Spleen (tissue), 11 donors: ENCODE results near the gene MED12L. TPM values are rescaled to one million over a fixed set of nuclear protein-coding genes. Genes with fewer than 3 reads are reported as not detected.

ENCODE experiments used
- DNase-seq: peaks from one replicate; pipeline ENCODE4 v3.0.0-alpha.2; 2020
- H3K27ac ChIP-seq, 8 donors: fragments of 200-600 bp; sonication (generic) in 7 of 8; 1 replicate in 4 of 8; 2 replicates in 4 of 8; pipeline versions ENCODE4 v1.5.0 to v1.8.0; 2016 to 2021; ENCODE audit warnings: inconsistent platforms in 4 of 8, mild to moderate bottlenecking in 4 of 8, moderate library complexity in 1 of 8
- H3K27me3 ChIP-seq, 7 donors: fragments of 200-600 bp; sonication (generic) in 6 of 7; replicated peaks in 1 of 7; 1 replicate in 4 of 7; 2 replicates in 3 of 7; pipeline versions ENCODE4 v1.5.0 to v1.8.0; 2016 to 2021; ENCODE audit warnings: inconsistent platforms in 3 of 7, mild to moderate bottlenecking in 1 of 7
- H3K36me3 ChIP-seq, 6 donors: fragments of 200-600 bp; sonication (generic) in 5 of 6; 1 replicate in 4 of 6; 2 replicates in 2 of 6; pipeline versions ENCODE4 v1.5.0 to v1.8.0; 2016 to 2021; ENCODE audit warnings: inconsistent platforms in 2 of 6
- H3K4me1 ChIP-seq, 6 donors: fragments of 200-600 bp; sonication (generic) in 5 of 6; 1 replicate in 3 of 6; 2 replicates in 3 of 6; pipeline versions ENCODE4 v1.5.0 to v1.8.0; 2016 to 2021; ENCODE audit warnings: inconsistent platforms in 3 of 6
- H3K4me3 ChIP-seq, 8 donors: fragments of 200-600 bp; sonication (generic) in 7 of 8; 1 replicate in 4 of 8; 2 replicates in 4 of 8; pipeline versions ENCODE4 v1.5.0 to v1.8.0; 2016 to 2021; ENCODE audit warnings: inconsistent platforms in 4 of 8, mild to moderate bottlenecking in 4 of 8, moderate library complexity in 2 of 8
- H3K9me3 ChIP-seq, 8 donors: fragments of 200-600 bp; sonication (generic) in 7 of 8; 1 replicate in 4 of 8; 2 replicates in 4 of 8; pipeline versions ENCODE4 v1.5.0 to v1.8.0; 2016 to 2021; ENCODE audit warnings: inconsistent platforms in 4 of 8
- POLR2A ChIP-seq, 3 donors: fragments of 450-650 bp; IDR thresholded peaks; one replicate each; pipeline ENCODE4 v1.5.1; 2017; ENCODE audit warnings: antibody characterized with exemption in 3 of 3, mild to moderate bottlenecking in 1 of 3
- POLR2AphosphoS5 ChIP-seq, 3 donors: sonication (generic); formaldehyde crosslinking; IDR thresholded peaks; one replicate each; pipeline ENCODE4 v1.5.1; 2017; ENCODE audit warnings: antibody characterized with exemption in 3 of 3
- WGBS, 5 donors: extraction: QIAGEN DNeasy Blood & Tissue Kit in 3 of 5; methylation state at CpG; one replicate each; pipeline versions ENCODE4 v1.1.5 to v1.1.7; 2013 to 2018; 5-methylcytosine and 5-hydroxymethylcytosine counted together
- intact Hi-C: fragments of 100-400 bp; cut with DNase I; formaldehyde crosslinking; loops from one replicate; pipeline ENCODE4 v1.15.0; 2023; ENCODE audit warnings: low total_unique reads
- polyA plus RNA-seq, 3 donors: library from polyadenylated mRNA; stranded (reverse); fragments of 200-250 nt; gene quantifications; one replicate each; pipeline ENCODE4 v1.2.1, GENCODE V29; 2013
- total RNA-seq, 7 donors: library from RNA; depleted of rRNA in 3 of 7; stranded (reverse); fragments of >200 nt in 3 of 7; fragmentation: NEBNext Ultra II Directional in 4 of 7; extraction: Animal tissue kit (Norgen Biotek cat#: 25700) in 4 of 7; gene quantifications; one replicate each; pipeline versions ENCODE4 v1.1.0 to v1.2.1, GENCODE V29; 2016 to 2021
- TF ChIP-seq, protein P1 (sequence below), 11 experiments: fragments of 200-600 bp in 7 of 11; fragments of 450-650 bp in 4 of 11; sonication (generic) in 4 of 11; IDR thresholded peaks in 8 of 11; conservative IDR thresholded peaks in 3 of 11; 1 replicate in 7 of 11; 2 replicates in 4 of 11; pipeline versions ENCODE4 v1.4.0 to v1.8.0; 2016 to 2021; ENCODE audit warnings: antibody characterized with exemption in 11 of 11, inconsistent platforms in 4 of 11, mild to moderate bottlenecking in 1 of 11
- donor health status: healthy with polysubstance abuse.
- donor health status: DM: no; HTN: no; CAD: no; lungs with moderate emphysema.
- donor health status: DM: no; HTN: no; CAD: no.
- donor health status: Bipolar disorder and iron deficiency.
- donor health status: healthy.
- donor health status: DM: no; HTN: no; CAD: no.
- donor health status: DM: yes; HTN: yes; CAD: no.

Gene MED12L
- total and polyA plus RNA-seq, 10 donors = 0.02 to 4.5 (median 1.5) TPM

DNA sequence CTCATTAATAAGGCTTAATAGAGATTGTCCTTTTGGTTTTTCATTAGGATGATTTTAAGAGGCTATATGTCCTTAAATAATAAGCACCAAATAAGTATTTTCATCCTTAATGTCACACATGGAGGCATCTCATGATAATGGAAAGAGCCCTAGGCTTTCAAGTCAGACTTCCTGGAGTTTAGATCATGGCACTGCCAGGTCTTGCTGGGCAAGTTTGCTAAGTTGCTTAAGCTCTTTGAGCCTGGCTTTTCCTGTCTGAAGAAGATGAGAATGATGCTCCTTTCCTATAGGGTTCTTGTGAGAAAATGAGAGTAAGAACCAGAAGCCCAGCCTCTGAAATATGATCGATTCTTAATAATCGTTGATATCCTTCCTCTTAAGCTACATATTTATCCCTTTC, 322.5 kb downstream of the MED12L start:
- H3K36me3 ChIP-seq = no peaks in the 10 kb centered on the region
- peaks cover 0 to 5% (median 0%) of the 10 kb centered on the region in 8 donors for H3K9me3 ChIP-seq
- WGBS, 5 donors = 92 to 95% (median 94%) methylated on average over 2 of the region's 2 CpGs
- no peak overlapping the region for H3K4me3 ChIP-seq
- H3K27ac ChIP-seq = no peak overlapping the region
- intact Hi-C loops = no loop called here
- TF ChIP-seq, protein P1, sequence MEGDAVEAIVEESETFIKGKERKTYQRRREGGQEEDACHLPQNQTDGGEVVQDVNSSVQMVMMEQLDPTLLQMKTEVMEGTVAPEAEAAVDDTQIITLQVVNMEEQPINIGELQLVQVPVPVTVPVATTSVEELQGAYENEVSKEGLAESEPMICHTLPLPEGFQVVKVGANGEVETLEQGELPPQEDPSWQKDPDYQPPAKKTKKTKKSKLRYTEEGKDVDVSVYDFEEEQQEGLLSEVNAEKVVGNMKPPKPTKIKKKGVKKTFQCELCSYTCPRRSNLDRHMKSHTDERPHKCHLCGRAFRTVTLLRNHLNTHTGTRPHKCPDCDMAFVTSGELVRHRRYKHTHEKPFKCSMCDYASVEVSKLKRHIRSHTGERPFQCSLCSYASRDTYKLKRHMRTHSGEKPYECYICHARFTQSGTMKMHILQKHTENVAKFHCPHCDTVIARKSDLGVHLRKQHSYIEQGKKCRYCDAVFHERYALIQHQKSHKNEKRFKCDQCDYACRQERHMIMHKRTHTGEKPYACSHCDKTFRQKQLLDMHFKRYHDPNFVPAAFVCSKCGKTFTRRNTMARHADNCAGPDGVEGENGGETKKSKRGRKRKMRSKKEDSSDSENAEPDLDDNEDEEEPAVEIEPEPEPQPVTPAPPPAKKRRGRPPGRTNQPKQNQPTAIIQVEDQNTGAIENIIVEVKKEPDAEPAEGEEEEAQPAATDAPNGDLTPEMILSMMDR (IDR thresholded peaks at IDR 0.05 in 8 of 11, conservative IDR thresholded peaks at IDR 0.05 in 3 of 11) = no peak
- TF ChIP-seq POLR2A (IDR thresholded peaks at IDR 0.05) (no peak), POLR2AphosphoS5 (IDR thresholded peaks at IDR 0.05) (no peak)
- DNase-seq = no peak
- H3K27me3 ChIP-seq = no peaks in the 10 kb centered on the region
- H3K4me1 ChIP-seq = no peaks in the 10 kb centered on the region

DNA sequence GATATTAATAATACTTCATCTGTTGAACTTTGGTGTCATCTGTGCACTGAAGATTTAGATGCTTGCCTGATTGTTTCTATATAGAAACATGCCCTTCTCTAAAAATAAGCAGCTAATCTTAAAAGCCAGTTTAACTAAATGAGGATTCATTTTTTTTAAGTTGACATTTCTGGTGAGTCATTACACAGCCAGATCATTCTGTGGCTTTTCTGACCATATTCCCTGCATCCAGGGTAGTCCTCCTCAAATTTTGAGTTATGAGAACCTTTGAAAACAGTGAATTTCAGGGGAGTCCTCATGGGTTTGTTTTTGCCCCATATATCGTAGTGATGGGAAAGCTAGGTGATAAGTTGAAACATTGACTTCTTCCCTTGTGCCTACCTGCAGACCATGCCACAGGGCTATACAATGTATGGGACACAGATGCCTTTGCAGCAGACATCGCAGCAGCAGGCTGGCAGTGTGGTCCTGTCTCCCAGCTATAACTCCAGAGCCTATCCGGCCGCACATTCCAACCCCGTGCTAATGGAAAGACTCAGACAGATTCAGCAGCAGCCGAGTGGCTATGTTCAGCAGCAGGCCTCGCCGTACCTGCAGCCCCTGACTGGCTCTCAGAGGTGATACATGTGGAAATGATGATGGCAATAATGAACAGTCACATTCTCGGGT, 325.6 kb downstream of the MED12L start:
- WGBS, 5 donors = 64 to 91% (median 89%) methylated on average over 6 to 9 of the region's 9 CpGs
- DNase-seq = no peak
- Histone ChIP-seq H3K27me3 (no peaks in the 10 kb centered on the region), H3K4me3 (no peak overlapping the region), H3K27ac (no peak overlapping the region), H3K36me3 (no peaks in the 10 kb centered on the region), H3K9me3 (peaks cover 0 to 9% (median 0%) of the 10 kb centered on the region in 8 donors), H3K4me1 (no peaks in the 10 kb centered on the region)
- intact Hi-C loops = no loop called here
- TF ChIP-seq, protein P1 (IDR thresholded peaks at IDR 0.05 in 8 of 11, conservative IDR thresholded peaks at IDR 0.05 in 3 of 11) = no peak
- TF ChIP-seq POLR2AphosphoS5 (IDR thresholded peaks at IDR 0.05) = no peak
- no peak for TF ChIP-seq POLR2A (IDR thresholded peaks at IDR 0.05)

DNA sequence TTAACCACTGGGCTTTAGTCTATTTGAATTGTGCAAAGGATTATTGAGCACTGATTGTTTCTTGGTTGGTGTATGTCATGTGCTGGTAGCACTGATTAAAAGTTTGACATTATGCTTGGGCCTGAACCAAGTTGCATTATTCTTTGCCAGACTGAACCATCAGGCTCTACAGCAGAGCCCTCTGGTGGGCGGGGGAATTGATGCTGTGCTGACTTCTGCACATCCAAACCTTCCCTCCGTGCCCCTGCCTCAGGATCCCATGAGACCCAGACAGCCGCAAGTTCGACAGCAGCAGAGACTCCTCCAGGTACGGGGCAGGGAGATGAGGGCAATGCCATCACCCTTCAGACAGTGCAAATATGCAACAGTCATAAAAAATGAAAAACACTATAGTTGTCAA, 327.5 kb downstream of the MED12L start:
- H3K4me3 ChIP-seq = no peak overlapping the region
- no peak for DNase-seq
- H3K4me1 ChIP-seq = no peaks in the 10 kb centered on the region
- WGBS, 5 donors = 88 to 94% (median 90%) methylated on average over 5 of the region's 5 CpGs
- H3K27ac ChIP-seq = no peak overlapping the region
- H3K9me3 ChIP-seq = peaks cover 0 to 9% (median 0%) of the 10 kb centered on the region in 8 donors
- H3K27me3 ChIP-seq = no peaks in the 10 kb centered on the region
- H3K36me3 ChIP-seq = no peaks in the 10 kb centered on the region
- intact Hi-C loops = no loop called here
- TF ChIP-seq POLR2AphosphoS5 (IDR thresholded peaks at IDR 0.05) (no peak), POLR2A (IDR thresholded peaks at IDR 0.05) (no peak)
- TF ChIP-seq, protein P1 (IDR thresholded peaks at IDR 0.05 in 8 of 11, conservative IDR thresholded peaks at IDR 0.05 in 3 of 11) = no peak

DNA sequence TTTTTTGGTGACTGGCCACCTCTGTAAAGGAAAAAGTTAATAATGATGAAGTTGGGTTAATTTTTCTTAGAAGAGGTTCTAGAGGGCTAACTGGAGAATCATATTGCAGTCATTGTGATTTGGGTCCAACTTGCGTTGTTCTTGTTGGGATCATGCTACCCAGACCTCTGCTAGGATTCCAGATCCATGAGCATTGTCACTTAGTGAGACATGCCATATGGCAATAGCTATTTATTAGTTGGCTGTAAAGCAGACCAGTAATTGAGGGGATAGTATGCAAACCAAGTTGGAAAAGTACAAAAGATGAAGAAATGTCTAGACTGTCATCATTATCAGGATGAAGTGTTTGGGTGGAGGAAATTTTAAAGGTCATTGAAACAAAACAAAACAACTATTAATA, 329.8 kb downstream of the MED12L start:
- H3K27ac ChIP-seq = no peak overlapping the region
- no peak overlapping the region for H3K4me3 ChIP-seq
- TF ChIP-seq, protein P1 (IDR thresholded peaks at IDR 0.05 in 8 of 11, conservative IDR thresholded peaks at IDR 0.05 in 3 of 11) = no peak
- TF ChIP-seq POLR2AphosphoS5 (IDR thresholded peaks at IDR 0.05) = no peak
- TF ChIP-seq POLR2A (IDR thresholded peaks at IDR 0.05) = no peak
- peaks cover 0 to 9% (median 0%) of the 10 kb centered on the region in 8 donors for H3K9me3 ChIP-seq
- no peak for DNase-seq
- 34 to 90% (median 45%) methylated on average over 1 of the region's 1 CpG for WGBS, 5 donors
- no peaks in the 10 kb centered on the region for H3K27me3 ChIP-seq
- no peaks in the 10 kb centered on the region for H3K4me1 ChIP-seq
- H3K36me3 ChIP-seq = no peaks in the 10 kb centered on the region
- intact Hi-C loops = no loop called here
